ENCODE results near the gene CSNK1G1.

The CSNK1G1 gene

GRCh38 chr15:64146041-64146440, 209.9 kb downstream of the CSNK1G1 start:
- Histone ChIP-seq H3K27ac (ENCODE audit: low read length) (no peak overlapping the region), H3K9ac (ENCODE audit: low read length) (no peak overlapping the region), H3K4me3 (ENCODE audit: low read length) (no peak overlapping the region), H3K79me2 (ENCODE audit: low read length) (no peaks in the 10 kb centered on the region), H3F3A (ENCODE audit: insufficient read depth, low read length) (peaks cover under 1% of the 10 kb centered on the region; the same call in 1 of the 2 replicates), H3K4me2 (ENCODE audit: low read depth, low read length) (no peak overlapping the region), H3K36me3 (replicated peaks; ENCODE audit: insufficient read depth, low read length) (no peaks in the 10 kb centered on the region), H3K9me3 (replicated peaks; ENCODE audit: insufficient read depth, low read length) (no peaks in the 10 kb centered on the region), H4K20me1 (ENCODE audit: insufficient read depth, low read length) (no peaks in the 10 kb centered on the region), H3K4me1 (ENCODE audit: low read length) (peaks cover 1% of the 10 kb centered on the region; the same call in 1 of the 2 replicates), H2AFZ (ENCODE audit: low read length) (no peak overlapping the region), H3K9me2 (replicated peaks; ENCODE audit: insufficient read depth, low read length) (no peaks in the 10 kb centered on the region), H3K27me3 (replicated peaks; ENCODE audit: insufficient read depth, low read length) (no peaks in the 10 kb centered on the region)
- TF ChIP-seq CTCF (IDR thresholded peaks at IDR 0.05; ENCODE audit: low read length), result no peak
- TF ChIP-seq EZH2phosphoT487 (IDR thresholded peaks at IDR 0.05; ENCODE audit: low read length), result no peak
- no peak for TF ChIP-seq EZH2 (optimal IDR thresholded peaks at IDR 0.05; ENCODE audit: low read depth, low read length)
- DNase-seq, result no peak

- H3K9me3 ChIP-seq (replicated peaks; ENCODE audit: insufficient read depth, low read length), result no peaks in the 10 kb centered on the region
- no peak for DNase-seq
Observed at GRCh38 chr15:64144565-64145281, 211.2 kb downstream of the CSNK1G1 start.

GRCh38 chr15:64144192-64144564, 211.8 kb downstream of the CSNK1G1 start:
- Histone ChIP-seq H4K20me1 (ENCODE audit: insufficient read depth, low read length) (no peaks in the 10 kb centered on the region), H3K9me2 (replicated peaks; ENCODE audit: insufficient read depth, low read length) (no peaks in the 10 kb centered on the region), H3K4me2 (ENCODE audit: low read depth, low read length) (no peak overlapping the region), H3K4me1 (ENCODE audit: low read length) (no peaks in the 10 kb centered on the region), H3K27me3 (replicated peaks; ENCODE audit: insufficient read depth, low read length) (no peaks in the 10 kb centered on the region), H3K36me3 (replicated peaks; ENCODE audit: insufficient read depth, low read length) (no peaks in the 10 kb centered on the region), H3K79me2 (ENCODE audit: low read length) (no peaks in the 10 kb centered on the region), H3K9ac (ENCODE audit: low read length) (no peak overlapping the region), H3K27ac (ENCODE audit: low read length) (no peak overlapping the region), H2AFZ (ENCODE audit: low read length) (no peak overlapping the region), H3K9me3 (replicated peaks; ENCODE audit: insufficient read depth, low read length) (no peaks in the 10 kb centered on the region), H3F3A (ENCODE audit: insufficient read depth, low read length) (no peaks in the 10 kb centered on the region), H3K4me3 (ENCODE audit: low read length) (no peak overlapping the region)
- DNase-seq, result no peak
- no peak for TF ChIP-seq CTCF (IDR thresholded peaks at IDR 0.05; ENCODE audit: low read length)
- TF ChIP-seq EZH2 (optimal IDR thresholded peaks at IDR 0.05; ENCODE audit: low read depth, low read length), result no peak
- TF ChIP-seq EZH2phosphoT487 (IDR thresholded peaks at IDR 0.05; ENCODE audit: low read length), result no peak

More at GRCh38 chr15:64144565-64145281, 211.2 kb downstream of the CSNK1G1 start:
- Histone ChIP-seq H3F3A (ENCODE audit: insufficient read depth, low read length) (no peaks in the 10 kb centered on the region), H3K4me2 (ENCODE audit: low read depth, low read length) (no peak overlapping the region), H3K4me1 (ENCODE audit: low read length) (no peaks in the 10 kb centered on the region), H3K79me2 (ENCODE audit: low read length) (no peaks in the 10 kb centered on the region), H2AFZ (ENCODE audit: low read length) (no peak overlapping the region), H3K4me3 (ENCODE audit: low read length) (no peak overlapping the region), H3K9ac (ENCODE audit: low read length) (no peak overlapping the region), H3K27me3 (replicated peaks; ENCODE audit: insufficient read depth, low read length) (no peaks in the 10 kb centered on the region), H4K20me1 (ENCODE audit: insufficient read depth, low read length) (no peaks in the 10 kb centered on the region), H3K27ac (ENCODE audit: low read length) (no peak overlapping the region), H3K36me3 (replicated peaks; ENCODE audit: insufficient read depth, low read length) (no peaks in the 10 kb centered on the region), H3K9me2 (replicated peaks; ENCODE audit: insufficient read depth, low read length) (no peaks in the 10 kb centered on the region)
- TF ChIP-seq EZH2phosphoT487 (IDR thresholded peaks at IDR 0.05; ENCODE audit: low read length), result no peak

GRCh38 chr15:64143276-64143675, 212.7 kb downstream of the CSNK1G1 start:
- no peak for DNase-seq
- no peak overlapping the region for H3K27ac ChIP-seq (ENCODE audit: low read length)
- no peak for TF ChIP-seq CTCF (IDR thresholded peaks at IDR 0.05; ENCODE audit: low read length)
- no peak for TF ChIP-seq EZH2phosphoT487 (IDR thresholded peaks at IDR 0.05; ENCODE audit: low read length)
- TF ChIP-seq EZH2 (optimal IDR thresholded peaks at IDR 0.05; ENCODE audit: low read depth, low read length), result no peak
- H2AFZ ChIP-seq (ENCODE audit: low read length), result no peak overlapping the region
- H3F3A ChIP-seq (ENCODE audit: insufficient read depth, low read length), result no peaks in the 10 kb centered on the region
- no peaks in the 10 kb centered on the region for H3K9me3 ChIP-seq (replicated peaks; ENCODE audit: insufficient read depth, low read length)
- H3K9ac ChIP-seq (ENCODE audit: low read length), result no peak overlapping the region
- H3K79me2 ChIP-seq (ENCODE audit: low read length), result no peaks in the 10 kb centered on the region
- H3K9me2 ChIP-seq (replicated peaks; ENCODE audit: insufficient read depth, low read length), result no peaks in the 10 kb centered on the region
- no peak overlapping the region for H3K4me3 ChIP-seq (ENCODE audit: low read length)
- H4K20me1 ChIP-seq (ENCODE audit: insufficient read depth, low read length), result no peaks in the 10 kb centered on the region
- no peaks in the 10 kb centered on the region for H3K27me3 ChIP-seq (replicated peaks; ENCODE audit: insufficient read depth, low read length)
- no peak overlapping the region for H3K4me2 ChIP-seq (ENCODE audit: low read depth, low read length)
- H3K4me1 ChIP-seq (ENCODE audit: low read length), result no peaks in the 10 kb centered on the region
- no peaks in the 10 kb centered on the region for H3K36me3 ChIP-seq (replicated peaks; ENCODE audit: insufficient read depth, low read length)
